GM18508 (cell line): ENCODE measurements around the gene ZFHX3.

Experiments
- ATAC-seq: cut with Tn5 transposase; IDR thresholded peaks from one replicate; pipeline ENCODE4 v1.9.1; 2021; ENCODE audit warnings: moderate number of reproducible peaks; ENCODE audit not compliant: insufficient read depth, unreplicated experiment

Gene ZFHX3

GRCh38 chr16:72959301-72959996, 88.5 kb downstream of the ZFHX3 start:
- no peak for ATAC-seq

- no peak for ATAC-seq
Observed at GRCh38 chr16:72958522-72959076, 89.3 kb downstream of the ZFHX3 start.

GRCh38 chr16:72957303-72958277, 90.3 kb downstream of the ZFHX3 start:
- no peak for ATAC-seq

GRCh38 chr16:72956124-72957064, 91.5 kb downstream of the ZFHX3 start:
- no peak for ATAC-seq

- no peak for ATAC-seq
Observed at GRCh38 chr16:72952811-72953271, 95.1 kb downstream of the ZFHX3 start.

GRCh38 chr16:72952404-72952803, 95.5 kb downstream of the ZFHX3 start:
- no peak for ATAC-seq

- no peak for ATAC-seq
Observed at GRCh38 chr16:72951916-72952315, 96.0 kb downstream of the ZFHX3 start.

GRCh38 chr16:72950669-72951068, 97.3 kb downstream of the ZFHX3 start:
- no peak for ATAC-seq

GRCh38 chr16:72948238-72948829, 99.6 kb downstream of the ZFHX3 start:
- no peak for ATAC-seq

GRCh38 chr16:72947379-72948237, 100.3 kb downstream of the ZFHX3 start:
- ATAC-seq: no peak

GRCh38 chr16:72946474-72947194, 101.3 kb downstream of the ZFHX3 start:
- ATAC-seq: no peak

GRCh38 chr16:72946063-72946462, 101.9 kb downstream of the ZFHX3 start:
- no peak for ATAC-seq

- ATAC-seq: no peak
Observed at GRCh38 chr16:72945611-72946010, 102.3 kb downstream of the ZFHX3 start.

- ATAC-seq: no peak
Observed at GRCh38 chr16:72944757-72945485, 103.0 kb downstream of the ZFHX3 start.

- no peak for ATAC-seq
Observed at GRCh38 chr16:72942021-72942420, 105.9 kb downstream of the ZFHX3 start.

GRCh38 chr16:72940886-72941285, 107.0 kb downstream of the ZFHX3 start:
- no peak for ATAC-seq

GRCh38 chr16:72939247-72939646, 108.7 kb downstream of the ZFHX3 start:
- no peak for ATAC-seq
